Activated B cell treated with CpG ODN at 0.5 μM for 24 hours (primary cell): ENCODE data around the gene SYT13. TPM values are rescaled to one million over a fixed set of nuclear protein-coding genes. Genes with fewer than 3 reads are reported as not detected.

ENCODE experiments used
- ATAC-seq: fragments of 200-7000 bp; cut with Tn5 transposase; one replicate; pipeline ENCODE4 v1.10.0; 2021; ENCODE audit warnings: low read depth, mild to moderate bottlenecking, moderate library complexity
- CTCF ChIA-PET: fragments of 350-600 bp; sonication (Branson Sonifier 250); formaldehyde crosslinking; loops from one replicate; lab custom pipeline; 2021; ENCODE audit warnings: antibody characterized with exemption; lab: Charles Lee
- POLR2A ChIA-PET: fragments of 350-600 bp; sonication (Branson Sonifier 250); formaldehyde crosslinking; loops from one replicate; lab custom pipeline; 2021; ENCODE audit warnings: antibody characterized with exemption; lab: Charles Lee
- DNase-seq: peaks from one replicate; pipeline ENCODE4 v3.0.0; 2022
- H3K27ac Mint-ChIP-seq: one replicate; pipeline ENCODE4 v1.8.0; 2020; ENCODE audit warnings: mixed read lengths
- H3K27me3 Mint-ChIP-seq: one replicate; pipeline ENCODE4 v1.8.0; 2021; ENCODE audit warnings: mixed read lengths
- H3K36me3 Mint-ChIP-seq: one replicate; pipeline ENCODE4 v1.8.0; 2021; ENCODE audit warnings: low read depth, mixed read lengths
- H3K4me1 Mint-ChIP-seq: one replicate; pipeline ENCODE4 v1.8.0; 2021; ENCODE audit warnings: mixed read lengths
- H3K4me3 Mint-ChIP-seq: one replicate; pipeline ENCODE4 v1.8.0; 2020; ENCODE audit warnings: mild to moderate bottlenecking, mixed read lengths
- H3K9me3 Mint-ChIP-seq: one replicate; pipeline ENCODE4 v1.8.0; 2020; ENCODE audit warnings: mixed read lengths
- intact Hi-C: fragments of 100-400 bp; cut with micrococcal nuclease; formaldehyde crosslinking; loops from one replicate; pipeline ENCODE4 v1.15.1; 2024
- total RNA-seq: library from RNA; stranded (reverse); gene quantifications from 2 replicates; pipeline ENCODE4 v1.2.3, GENCODE V29; 2022
- TF ChIP-seq, protein P1 (sequence below): fragments of 200-600 bp; IDR thresholded peaks from one replicate; pipeline ENCODE4 v1.8.0; 2022; ENCODE audit warnings: antibody characterized with exemption, mild to moderate bottlenecking

SYT13 gene
- total RNA-seq, 1 donor from 2014 or later = not detected

GRCh38 chr11:45218705-45219104, 67.4 kb downstream of the SYT13 start:
- no peak overlapping the region for H3K27ac Mint-ChIP-seq
- H3K4me3 Mint-ChIP-seq = no peak overlapping the region
- H3K27me3 Mint-ChIP-seq = no peaks in the 10 kb centered on the region
- ATAC-seq (no peak), DNase-seq (no peak)
- no peaks in the 10 kb centered on the region for H3K4me1 Mint-ChIP-seq
- intact Hi-C loops = no loop called here
- TF ChIP-seq, protein P1, sequence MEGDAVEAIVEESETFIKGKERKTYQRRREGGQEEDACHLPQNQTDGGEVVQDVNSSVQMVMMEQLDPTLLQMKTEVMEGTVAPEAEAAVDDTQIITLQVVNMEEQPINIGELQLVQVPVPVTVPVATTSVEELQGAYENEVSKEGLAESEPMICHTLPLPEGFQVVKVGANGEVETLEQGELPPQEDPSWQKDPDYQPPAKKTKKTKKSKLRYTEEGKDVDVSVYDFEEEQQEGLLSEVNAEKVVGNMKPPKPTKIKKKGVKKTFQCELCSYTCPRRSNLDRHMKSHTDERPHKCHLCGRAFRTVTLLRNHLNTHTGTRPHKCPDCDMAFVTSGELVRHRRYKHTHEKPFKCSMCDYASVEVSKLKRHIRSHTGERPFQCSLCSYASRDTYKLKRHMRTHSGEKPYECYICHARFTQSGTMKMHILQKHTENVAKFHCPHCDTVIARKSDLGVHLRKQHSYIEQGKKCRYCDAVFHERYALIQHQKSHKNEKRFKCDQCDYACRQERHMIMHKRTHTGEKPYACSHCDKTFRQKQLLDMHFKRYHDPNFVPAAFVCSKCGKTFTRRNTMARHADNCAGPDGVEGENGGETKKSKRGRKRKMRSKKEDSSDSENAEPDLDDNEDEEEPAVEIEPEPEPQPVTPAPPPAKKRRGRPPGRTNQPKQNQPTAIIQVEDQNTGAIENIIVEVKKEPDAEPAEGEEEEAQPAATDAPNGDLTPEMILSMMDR = no peak
- no peaks in the 10 kb centered on the region for H3K9me3 Mint-ChIP-seq
- POLR2A ChIA-PET = no interaction called here
- CTCF ChIA-PET = no interaction called here
- H3K36me3 Mint-ChIP-seq = peaks cover 44% of the 10 kb centered on the region

DNA sequence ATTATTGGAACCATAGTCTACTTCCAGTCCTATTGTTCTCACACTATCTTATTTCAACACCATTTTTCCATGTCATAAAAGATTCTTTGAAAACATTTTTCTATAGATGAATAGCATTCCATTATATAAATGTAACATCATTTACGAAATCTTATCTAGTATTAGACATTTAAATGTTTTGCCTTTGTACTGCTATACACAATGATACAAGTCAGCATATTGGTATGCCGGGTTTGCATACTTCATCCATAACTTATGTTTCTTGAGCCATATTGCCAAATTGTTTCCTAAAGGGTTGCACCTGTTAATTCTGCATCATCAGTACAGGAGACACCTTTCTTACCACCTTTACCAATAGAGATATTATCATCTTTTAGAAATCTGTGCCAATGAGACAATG, 68.2 kb downstream of the SYT13 start:
- DNase-seq (no peak), ATAC-seq (no peak)
- intact Hi-C loops = no loop called here
- Mint-ChIP-seq H3K4me3 (no peak overlapping the region), H3K9me3 (no peaks in the 10 kb centered on the region), H3K36me3 (peaks cover 47% of the 10 kb centered on the region), H3K27ac (no peak overlapping the region), H3K27me3 (no peaks in the 10 kb centered on the region), H3K4me1 (no peaks in the 10 kb centered on the region)
- ChIA-PET POLR2A (no interaction called here), CTCF (no interaction called here)
- TF ChIP-seq, protein P1 = no peak

DNA sequence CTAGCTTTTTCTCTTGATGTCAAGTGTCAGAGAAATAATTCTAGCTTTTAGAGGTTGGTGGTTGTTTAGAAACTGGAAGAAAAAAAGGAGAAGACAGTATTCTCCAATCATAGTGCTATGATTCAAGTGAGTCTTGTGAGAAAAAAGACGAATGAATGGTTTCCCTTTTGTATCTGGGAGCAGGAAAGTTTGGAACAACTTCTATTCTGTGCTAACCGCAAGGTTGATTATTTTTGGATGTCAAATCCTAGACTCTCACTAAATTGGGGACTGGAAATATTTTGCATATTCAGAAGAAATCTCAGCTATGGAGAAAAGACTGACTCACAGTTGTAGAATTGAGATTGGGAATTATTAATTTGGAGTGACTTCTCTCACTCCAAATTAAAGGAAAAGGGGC, 69.2 kb downstream of the SYT13 start:
- ChIA-PET CTCF (no interaction called here), POLR2A (no interaction called here)
- no peaks in the 10 kb centered on the region for H3K4me1 Mint-ChIP-seq
- H3K27ac Mint-ChIP-seq = no peak overlapping the region
- no peak overlapping the region for H3K4me3 Mint-ChIP-seq
- TF ChIP-seq, protein P1 = no peak
- intact Hi-C loops = no loop called here
- no peaks in the 10 kb centered on the region for H3K9me3 Mint-ChIP-seq
- H3K36me3 Mint-ChIP-seq = peaks cover 48% of the 10 kb centered on the region
- ATAC-seq (no peak), DNase-seq (no peak)
- H3K27me3 Mint-ChIP-seq = no peaks in the 10 kb centered on the region

GRCh38 chr11:45216031-45216430, 70.1 kb downstream of the SYT13 start:
- POLR2A ChIA-PET = no interaction called here

GRCh38 chr11:45215098-45215865, 70.9 kb downstream of the SYT13 start:
- POLR2A ChIA-PET = no interaction called here
- TF ChIP-seq, protein P1 = no peak
- H3K4me3 Mint-ChIP-seq = no peak overlapping the region
- CTCF ChIA-PET = no interaction called here
- no peaks in the 10 kb centered on the region for H3K27me3 Mint-ChIP-seq
- ATAC-seq (no peak), DNase-seq (no peak)
- no peaks in the 10 kb centered on the region for H3K9me3 Mint-ChIP-seq
- H3K27ac Mint-ChIP-seq = no peak overlapping the region
- peaks cover 39% of the 10 kb centered on the region for H3K36me3 Mint-ChIP-seq
- H3K4me1 Mint-ChIP-seq = peaks cover 2% of the 10 kb centered on the region
- intact Hi-C loops = no loop called here

More at GRCh38 chr11:45216031-45216430, 70.1 kb downstream of the SYT13 start:
- intact Hi-C loops = no loop called here
- H3K4me1 Mint-ChIP-seq = no peaks in the 10 kb centered on the region
- H3K27ac Mint-ChIP-seq = no peak overlapping the region
- TF ChIP-seq, protein P1 = no peak
- H3K27me3 Mint-ChIP-seq = no peaks in the 10 kb centered on the region
- H3K36me3 Mint-ChIP-seq = peaks cover 43% of the 10 kb centered on the region
- H3K9me3 Mint-ChIP-seq = no peaks in the 10 kb centered on the region
- no peak overlapping the region for H3K4me3 Mint-ChIP-seq
- CTCF ChIA-PET = no interaction called here
- ATAC-seq (no peak), DNase-seq (no peak)
